ENCODE results near the gene CCL7. TPM values are rescaled to one million over a fixed set of nuclear protein-coding genes. Genes with fewer than 3 reads are reported as not detected.
A peak's percentile ranks its signal among the peaks of the same experiment; 100 is the strongest.

Gene CCL7
- total RNA-seq, 2 donors from 2014 or later = not detected

DNA sequence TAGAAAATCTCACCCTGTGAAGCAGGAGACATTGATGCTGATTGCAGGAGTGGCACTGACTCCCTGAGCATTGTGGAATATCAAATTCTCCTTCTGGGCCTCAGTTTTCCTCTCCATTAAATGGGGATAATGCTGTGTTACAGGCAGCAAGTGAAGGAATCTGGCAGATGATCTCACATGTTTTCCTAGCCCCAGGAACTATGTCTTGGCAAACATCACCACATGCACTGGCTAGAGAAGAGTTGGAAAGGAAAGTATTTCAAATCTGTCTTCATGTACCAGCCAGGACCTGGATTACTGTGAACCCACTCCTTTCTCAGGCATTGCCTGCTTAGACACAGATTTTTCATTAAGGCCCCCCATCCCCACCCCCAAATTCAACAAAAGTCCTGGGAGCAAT, 35.6 kb downstream of the CCL7 start:
- H3K9me3 Mint-ChIP-seq = no peaks in the 10 kb centered on the region
- H3K4me1 Mint-ChIP-seq (ENCODE audit: low read depth) = peaks cover 13% of the 10 kb centered on the region
- DNase-seq (no peak), ATAC-seq (replicated peaks in 1 of 2) (no peak)
- H3K36me3 Mint-ChIP-seq (ENCODE audit: insufficient read depth in 2 of 2) = no peaks in the 10 kb centered on the region
- H3K27me3 Mint-ChIP-seq (ENCODE audit: low read depth) = peaks cover 46% of the 10 kb centered on the region
- no peak overlapping the region for H3K27ac Mint-ChIP-seq
- no peak overlapping the region for H3K4me3 Mint-ChIP-seq

GRCh38 chr17:34306466-34306865, 36.4 kb downstream of the CCL7 start:
- ATAC-seq (replicated peaks in 1 of 2) (no peak), DNase-seq (no peak)
- no peak overlapping the region for H3K4me3 Mint-ChIP-seq
- no peak overlapping the region for H3K27ac Mint-ChIP-seq
- H3K36me3 Mint-ChIP-seq (ENCODE audit: insufficient read depth in 2 of 2) = no peaks in the 10 kb centered on the region
- peaks cover 40% of the 10 kb centered on the region for H3K27me3 Mint-ChIP-seq (ENCODE audit: low read depth)
- H3K9me3 Mint-ChIP-seq = no peaks in the 10 kb centered on the region
- peaks cover 13% of the 10 kb centered on the region for H3K4me1 Mint-ChIP-seq (ENCODE audit: low read depth)

DNA sequence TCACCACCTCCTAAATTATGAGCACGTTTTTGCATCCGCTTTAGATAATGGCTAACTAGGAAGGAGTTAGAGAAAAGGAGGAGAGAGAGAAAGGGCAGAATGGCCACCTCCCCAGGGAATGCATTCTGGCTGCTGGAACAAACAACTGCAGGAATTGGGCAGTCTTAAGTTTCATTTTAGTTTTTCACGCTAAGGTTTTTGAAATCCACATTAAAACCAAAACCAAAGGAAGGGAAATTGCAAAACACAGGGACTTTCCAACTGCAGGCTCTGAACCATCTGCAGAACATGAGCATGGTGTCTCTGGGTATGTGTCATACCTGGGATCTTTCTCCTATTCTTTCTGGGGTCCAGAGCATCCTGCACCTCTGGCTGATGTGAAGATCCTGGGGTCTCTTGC, 37.1 kb downstream of the CCL7 start:
- Mint-ChIP-seq H3K4me3 (no peak overlapping the region), H3K9me3 (no peaks in the 10 kb centered on the region), H3K27ac (no peak overlapping the region), H3K36me3 (ENCODE audit: insufficient read depth in 2 of 2) (no peaks in the 10 kb centered on the region), H3K27me3 (ENCODE audit: low read depth) (peaks cover 38% of the 10 kb centered on the region), H3K4me1 (ENCODE audit: low read depth) (peaks cover 13% of the 10 kb centered on the region)
- DNase-seq (no peak), ATAC-seq (replicated peaks in 1 of 2) (peak in 1 of 2 donors; percentile 41)

GRCh38 chr17:34308371-34308770, 38.4 kb downstream of the CCL7 start:
- ATAC-seq (replicated peaks in 1 of 2) (no peak), DNase-seq (no peak)
- Mint-ChIP-seq H3K9me3 (no peaks in the 10 kb centered on the region), H3K4me1 (ENCODE audit: low read depth) (peaks cover 13% of the 10 kb centered on the region), H3K27me3 (ENCODE audit: low read depth) (peaks cover 40% of the 10 kb centered on the region), H3K27ac (no peak overlapping the region), H3K36me3 (ENCODE audit: insufficient read depth in 2 of 2) (no peaks in the 10 kb centered on the region), H3K4me3 (no peak overlapping the region)

DNA sequence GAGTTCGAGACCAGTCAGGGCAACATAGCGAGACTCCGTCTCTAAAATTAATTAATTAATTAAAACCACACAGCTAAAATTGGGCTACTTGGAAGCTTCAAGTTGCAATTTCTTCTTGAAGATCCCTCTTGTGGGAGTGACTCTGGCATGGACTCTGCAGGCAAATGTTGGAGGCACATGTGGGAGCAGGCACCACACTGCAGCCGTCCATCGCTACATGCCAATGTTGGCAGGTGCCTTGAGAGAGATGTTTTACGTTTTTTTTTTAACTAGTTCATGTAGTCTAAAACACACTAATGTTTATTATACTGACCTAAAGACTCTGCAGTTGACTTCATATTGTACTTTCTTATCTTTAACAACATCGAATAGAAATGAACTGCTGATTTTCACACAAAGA, 41.3 kb downstream of the CCL7 start:
- Mint-ChIP-seq H3K36me3 (ENCODE audit: insufficient read depth in 2 of 2) (no peaks in the 10 kb centered on the region), H3K27me3 (ENCODE audit: low read depth) (peaks cover 27% of the 10 kb centered on the region), H3K4me3 (no peak overlapping the region), H3K27ac (no peak overlapping the region), H3K9me3 (no peaks in the 10 kb centered on the region), H3K4me1 (ENCODE audit: low read depth) (peaks cover 13% of the 10 kb centered on the region)
- DNase-seq = no peak
- no peak for ATAC-seq (replicated peaks in 1 of 2)

GRCh38 chr17:34312080-34312479, 42.1 kb downstream of the CCL7 start:
- Mint-ChIP-seq H3K9me3 (no peaks in the 10 kb centered on the region), H3K27me3 (ENCODE audit: low read depth) (peaks cover 20% of the 10 kb centered on the region), H3K36me3 (ENCODE audit: insufficient read depth in 2 of 2) (no peaks in the 10 kb centered on the region), H3K27ac (no peak overlapping the region), H3K4me3 (no peak overlapping the region), H3K4me1 (ENCODE audit: low read depth) (peaks cover 9% of the 10 kb centered on the region)
- DNase-seq (no peak), ATAC-seq (replicated peaks in 1 of 2) (no peak)

DNA sequence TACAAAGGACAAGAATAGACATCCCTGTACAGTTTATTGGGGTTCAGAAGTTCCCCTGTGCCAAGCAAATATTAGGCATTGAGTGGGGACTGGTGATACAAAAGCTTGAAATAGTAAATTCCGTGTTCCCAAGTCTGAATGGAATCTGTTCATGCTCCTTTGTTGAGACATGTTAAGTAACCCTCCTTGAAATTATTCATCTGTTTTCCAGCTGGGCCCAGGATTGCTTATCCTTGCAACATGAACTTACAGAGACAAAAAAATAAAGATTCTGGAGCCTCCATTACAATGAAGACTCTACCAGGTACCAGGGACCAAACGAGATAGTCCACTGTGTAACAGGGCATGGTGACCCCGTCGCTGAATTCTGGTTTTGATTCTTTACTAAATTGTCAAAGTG, 43.1 kb downstream of the CCL7 start:
- H3K36me3 Mint-ChIP-seq (ENCODE audit: insufficient read depth in 2 of 2) = no peaks in the 10 kb centered on the region
- H3K27ac Mint-ChIP-seq = no peak overlapping the region
- no peak for DNase-seq
- H3K27me3 Mint-ChIP-seq (ENCODE audit: low read depth) = peaks cover 20% of the 10 kb centered on the region
- no peak overlapping the region for H3K4me3 Mint-ChIP-seq
- ATAC-seq (replicated peaks in 1 of 2) = no peak
- no peaks in the 10 kb centered on the region for H3K4me1 Mint-ChIP-seq (ENCODE audit: low read depth)
- no peaks in the 10 kb centered on the region for H3K9me3 Mint-ChIP-seq

DNA sequence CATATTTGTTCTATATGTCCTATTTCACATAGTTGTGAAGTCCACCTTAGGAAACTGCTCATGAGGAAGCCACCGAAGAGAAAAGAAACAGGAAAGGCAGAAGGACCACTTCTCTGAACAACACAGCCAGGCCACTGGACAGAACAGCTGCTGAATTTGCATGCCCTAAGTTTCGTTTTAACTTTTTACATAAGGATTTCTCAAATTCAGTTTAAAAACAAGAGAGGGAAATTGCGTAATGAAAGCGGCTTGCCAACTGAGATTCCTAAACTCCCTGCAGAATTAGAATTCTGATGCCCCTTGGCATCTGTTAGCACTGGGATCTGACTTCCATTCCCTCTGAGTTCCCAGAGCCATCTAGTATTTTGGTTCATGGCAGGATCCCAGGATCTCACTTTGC, 44.3 kb downstream of the CCL7 start:
- Mint-ChIP-seq H3K4me3 (no peak overlapping the region), H3K27ac (no peak overlapping the region), H3K27me3 (ENCODE audit: low read depth) (peaks cover 18% of the 10 kb centered on the region), H3K36me3 (ENCODE audit: insufficient read depth in 2 of 2) (no peaks in the 10 kb centered on the region), H3K9me3 (no peaks in the 10 kb centered on the region), H3K4me1 (ENCODE audit: low read depth) (no peaks in the 10 kb centered on the region)
- ATAC-seq (replicated peaks in 1 of 2) (no peak), DNase-seq (no peak)

- H3K27ac Mint-ChIP-seq = no peak overlapping the region
- DNase-seq (peak in 1 of 2 donors; percentile 7), ATAC-seq (replicated peaks in 1 of 2) (no peak)
- no peaks in the 10 kb centered on the region for H3K4me1 Mint-ChIP-seq (ENCODE audit: low read depth)
- no peaks in the 10 kb centered on the region for H3K27me3 Mint-ChIP-seq (ENCODE audit: low read depth)
- no peaks in the 10 kb centered on the region for H3K9me3 Mint-ChIP-seq
- no peaks in the 10 kb centered on the region for H3K36me3 Mint-ChIP-seq (ENCODE audit: insufficient read depth in 2 of 2)
- H3K4me3 Mint-ChIP-seq = no peak overlapping the region
Measured at GRCh38 chr17:34318474-34318873, 48.5 kb downstream of the CCL7 start.

DNA sequence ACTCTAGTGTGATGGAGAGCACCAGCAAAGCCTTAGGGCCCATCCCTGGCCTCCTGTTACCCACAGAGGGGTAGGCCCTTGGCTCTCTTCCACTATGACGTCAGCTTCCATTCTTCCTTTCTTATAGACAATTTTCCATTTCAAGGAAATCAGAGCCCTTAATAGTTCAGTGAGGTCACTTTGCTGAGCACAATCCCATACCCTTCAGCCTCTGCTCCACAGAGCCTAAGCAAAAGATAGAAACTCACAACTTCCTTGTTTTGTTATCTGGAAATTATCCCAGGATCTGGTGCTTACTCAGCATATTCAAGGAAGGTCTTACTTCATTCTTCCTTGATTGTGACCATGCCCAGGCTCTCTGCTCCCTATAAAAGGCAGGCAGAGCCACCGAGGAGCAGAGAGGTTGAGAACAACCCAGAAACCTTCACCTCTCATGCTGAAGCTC, 49.0 kb downstream of the CCL7 start, which contains the start of gene CCL8:
Gene CCL8, plus strand, starts transcription at position 397 of the 445 bp plus-strand sequence. CDS start 67 bp downstream, outside the sequence.
- Mint-ChIP-seq H3K27ac (no peak within 1 kb of the TSS), H3K4me1 (ENCODE audit: low read depth) (no peaks in the 10 kb centered on the region), H3K4me3 (no peak within 1 kb of the TSS), H3K36me3 (ENCODE audit: insufficient read depth in 2 of 2) (no peaks in the 10 kb centered on the region), H3K9me3 (peaks cover 0 to 2% of the 10 kb centered on the region in 2 donors), H3K27me3 (ENCODE audit: low read depth) (no peaks in the 10 kb centered on the region)
- DNase-seq (no peak), ATAC-seq (replicated peaks in 1 of 2) (no peak)

Other genes starting within 250 kb of the CCL7 start
- gene CCL2, start 14.9 kb upstream of the CCL7 start, total RNA-seq = 1 to 10 TPM in 1 of 2 donors, not detected in 1; 1.2 TPM
- gene CCL11, start 15.5 kb downstream of the CCL7 start, total RNA-seq = not detected
- not detected for gene CCL8, start 49.2 kb downstream of the CCL7 start, total RNA-seq
- not detected for gene CCL13, start 86.3 kb downstream of the CCL7 start, total RNA-seq
- not detected for gene CCL1, start 93.0 kb downstream of the CCL7 start, total RNA-seq